ENCODE results near the gene HEYL.
"Not testable (repeated sequence)": the region's sequence is repeated elsewhere in the genome, so short reads cannot be mapped to it uniquely, and the experiment has no call there.

Gene HEYL

GRCh38 chr1:39601667-39602255 lies 37.7 kb downstream of the HEYL start:
- not testable (repeated sequence) for DNase-seq

- no peak for DNase-seq
Observed at GRCh38 chr1:39596163-39596562, 43.3 kb downstream of the HEYL start.

GRCh38 chr1:39593386-39593785 lies 46.1 kb downstream of the HEYL start:
- DNase-seq, result no peak

GRCh38 chr1:39592069-39592468 lies 47.4 kb downstream of the HEYL start:
- DNase-seq, result no peak

- no peak for DNase-seq
Observed at GRCh38 chr1:39590546-39590945, 48.9 kb downstream of the HEYL start.

GRCh38 chr1:39585933-39586332 lies 53.5 kb downstream of the HEYL start:
- DNase-seq, result no peak

GRCh38 chr1:39576016-39576657 lies 63.3 kb downstream of the HEYL start:
- peak in 1 of 2 experiments; percentile 15 for DNase-seq

- DNase-seq, result peak in 1 of 2 experiments; percentile 17
Observed at GRCh38 chr1:39575191-39576015, 64.0 kb downstream of the HEYL start.

- peak in 1 of 2 experiments; percentile 32 for DNase-seq
Observed at GRCh38 chr1:39574646-39575045, 64.8 kb downstream of the HEYL start.
